Spleen (tissue), 11 donors: Measurements from ENCODE around the gene OLA1. TPM values are rescaled to one million over a fixed set of nuclear protein-coding genes. Genes with fewer than 3 reads are reported as not detected.

ENCODE experiments used
- DNase-seq: peaks from one replicate; pipeline ENCODE4 v3.0.0-alpha.2; 2020
- H3K27ac ChIP-seq, 8 donors: fragments of 200-600 bp; sonication (generic) in 7 of 8; 1 replicate in 4 of 8; 2 replicates in 4 of 8; pipeline versions ENCODE4 v1.5.0 to v1.8.0; 2016 to 2021; ENCODE audit warnings: inconsistent platforms in 4 of 8, mild to moderate bottlenecking in 4 of 8, moderate library complexity in 1 of 8
- H3K27me3 ChIP-seq, 7 donors: fragments of 200-600 bp; sonication (generic) in 6 of 7; replicated peaks in 1 of 7; 1 replicate in 4 of 7; 2 replicates in 3 of 7; pipeline versions ENCODE4 v1.5.0 to v1.8.0; 2016 to 2021; ENCODE audit warnings: inconsistent platforms in 3 of 7, mild to moderate bottlenecking in 1 of 7
- H3K36me3 ChIP-seq, 6 donors: fragments of 200-600 bp; sonication (generic) in 5 of 6; 1 replicate in 4 of 6; 2 replicates in 2 of 6; pipeline versions ENCODE4 v1.5.0 to v1.8.0; 2016 to 2021; ENCODE audit warnings: inconsistent platforms in 2 of 6
- H3K4me1 ChIP-seq, 6 donors: fragments of 200-600 bp; sonication (generic) in 5 of 6; 1 replicate in 3 of 6; 2 replicates in 3 of 6; pipeline versions ENCODE4 v1.5.0 to v1.8.0; 2016 to 2021; ENCODE audit warnings: inconsistent platforms in 3 of 6
- H3K4me3 ChIP-seq, 8 donors: fragments of 200-600 bp; sonication (generic) in 7 of 8; 1 replicate in 4 of 8; 2 replicates in 4 of 8; pipeline versions ENCODE4 v1.5.0 to v1.8.0; 2016 to 2021; ENCODE audit warnings: inconsistent platforms in 4 of 8, mild to moderate bottlenecking in 4 of 8, moderate library complexity in 2 of 8
- H3K9me3 ChIP-seq, 8 donors: fragments of 200-600 bp; sonication (generic) in 7 of 8; 1 replicate in 4 of 8; 2 replicates in 4 of 8; pipeline versions ENCODE4 v1.5.0 to v1.8.0; 2016 to 2021; ENCODE audit warnings: inconsistent platforms in 4 of 8
- CTCF ChIP-seq, 11 experiments: fragments of 200-600 bp in 7 of 11; fragments of 450-650 bp in 4 of 11; sonication (generic) in 4 of 11; IDR thresholded peaks in 8 of 11; conservative IDR thresholded peaks in 3 of 11; 1 replicate in 7 of 11; 2 replicates in 4 of 11; pipeline versions ENCODE4 v1.4.0 to v1.8.0; 2016 to 2021; ENCODE audit warnings: antibody characterized with exemption in 11 of 11, inconsistent platforms in 4 of 11, mild to moderate bottlenecking in 1 of 11
- POLR2A ChIP-seq, 3 donors: fragments of 450-650 bp; IDR thresholded peaks; one replicate each; pipeline ENCODE4 v1.5.1; 2017; ENCODE audit warnings: antibody characterized with exemption in 3 of 3, mild to moderate bottlenecking in 1 of 3
- POLR2AphosphoS5 ChIP-seq, 3 donors: sonication (generic); formaldehyde crosslinking; IDR thresholded peaks; one replicate each; pipeline ENCODE4 v1.5.1; 2017; ENCODE audit warnings: antibody characterized with exemption in 3 of 3
- WGBS, 5 donors: extraction: QIAGEN DNeasy Blood & Tissue Kit in 3 of 5; methylation state at CpG; one replicate each; pipeline versions ENCODE4 v1.1.5 to v1.1.7; 2013 to 2018; 5-methylcytosine and 5-hydroxymethylcytosine counted together
- intact Hi-C: fragments of 100-400 bp; cut with DNase I; formaldehyde crosslinking; loops from one replicate; pipeline ENCODE4 v1.15.0; 2023; ENCODE audit warnings: low total_unique reads
- polyA plus RNA-seq, 3 donors: library from polyadenylated mRNA; stranded (reverse); fragments of 200-250 nt; gene quantifications; one replicate each; pipeline ENCODE4 v1.2.1, GENCODE V29; 2013
- total RNA-seq, 7 donors: library from RNA; depleted of rRNA in 3 of 7; stranded (reverse); fragments of >200 nt in 3 of 7; fragmentation: NEBNext Ultra II Directional in 4 of 7; extraction: Animal tissue kit (Norgen Biotek cat#: 25700) in 4 of 7; gene quantifications; one replicate each; pipeline versions ENCODE4 v1.1.0 to v1.2.1, GENCODE V29; 2016 to 2021
- donor health status: healthy with polysubstance abuse.
- donor health status: DM: no; HTN: no; CAD: no; lungs with moderate emphysema.
- donor health status: DM: no; HTN: no; CAD: no.
- donor health status: Bipolar disorder and iron deficiency.
- donor health status: healthy.
- donor health status: DM: no; HTN: no; CAD: no.
- donor health status: DM: yes; HTN: yes; CAD: no.

Gene OLA1
- total and polyA plus RNA-seq, 10 donors, result 35.0 to 66.0 (median 42.0) TPM

- H3K4me3 ChIP-seq, result no peak overlapping the region
- no peaks in the 10 kb centered on the region for H3K9me3 ChIP-seq
- H3K4me1 ChIP-seq, result peaks cover 0 to 9% (median 1%) of the 10 kb centered on the region in 6 donors
- 94 to 96% (median 96%) methylated on average over 4 of the region's 4 CpGs for WGBS, 5 donors
- H3K27me3 ChIP-seq, result no peaks in the 10 kb centered on the region
- H3K36me3 ChIP-seq, result peaks cover 0 to 18% (median 0%) of the 10 kb centered on the region in 6 donors
- no peak overlapping the region for H3K27ac ChIP-seq
- DNase-seq, result no peak
- TF ChIP-seq CTCF (IDR thresholded peaks at IDR 0.05 in 8 of 11, conservative IDR thresholded peaks at IDR 0.05 in 3 of 11), result no peak
- TF ChIP-seq POLR2A (IDR thresholded peaks at IDR 0.05), result no peak
- TF ChIP-seq POLR2AphosphoS5 (IDR thresholded peaks at IDR 0.05), result no peak
- intact Hi-C loops, result no loop called here
Observed at GRCh38 chr2:174074831-174075230, 173.5 kb downstream of the OLA1 start.

DNA sequence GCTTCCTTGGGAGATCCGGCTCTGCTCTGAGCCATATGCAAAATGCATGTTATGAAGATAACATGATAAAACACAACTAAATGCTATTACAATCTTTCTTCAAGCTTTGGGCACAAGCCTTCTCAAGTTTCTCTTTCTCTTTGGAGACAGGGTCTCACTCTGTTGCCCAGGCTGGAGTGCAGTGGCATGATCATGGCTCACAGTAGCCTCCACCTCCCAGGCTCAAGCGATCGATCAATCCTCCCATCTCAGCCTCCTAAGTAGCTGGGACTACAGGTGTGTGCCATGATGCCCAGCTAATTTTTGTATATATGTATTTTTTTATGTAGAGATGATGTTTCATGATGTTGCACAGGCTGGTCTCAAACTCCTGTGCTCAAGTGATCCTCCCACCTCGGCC, 175.5 kb downstream of the OLA1 start:
- no peak for DNase-seq
- H3K27me3 ChIP-seq, result no peaks in the 10 kb centered on the region
- H3K4me1 ChIP-seq, result peaks cover 0 to 9% (median 1%) of the 10 kb centered on the region in 6 donors
- H3K36me3 ChIP-seq, result peaks cover 0 to 18% (median 0%) of the 10 kb centered on the region in 6 donors
- H3K4me3 ChIP-seq, result no peak overlapping the region
- no peak for TF ChIP-seq POLR2AphosphoS5 (IDR thresholded peaks at IDR 0.05)
- no peak for TF ChIP-seq CTCF (IDR thresholded peaks at IDR 0.05 in 8 of 11, conservative IDR thresholded peaks at IDR 0.05 in 3 of 11)
- TF ChIP-seq POLR2A (IDR thresholded peaks at IDR 0.05), result no peak
- no peaks in the 10 kb centered on the region for H3K9me3 ChIP-seq
- intact Hi-C loops, result no loop called here
- WGBS, 5 donors, result 95 to 99% (median 98%) methylated on average over 4 of the region's 4 CpGs
- no peak overlapping the region for H3K27ac ChIP-seq

DNA sequence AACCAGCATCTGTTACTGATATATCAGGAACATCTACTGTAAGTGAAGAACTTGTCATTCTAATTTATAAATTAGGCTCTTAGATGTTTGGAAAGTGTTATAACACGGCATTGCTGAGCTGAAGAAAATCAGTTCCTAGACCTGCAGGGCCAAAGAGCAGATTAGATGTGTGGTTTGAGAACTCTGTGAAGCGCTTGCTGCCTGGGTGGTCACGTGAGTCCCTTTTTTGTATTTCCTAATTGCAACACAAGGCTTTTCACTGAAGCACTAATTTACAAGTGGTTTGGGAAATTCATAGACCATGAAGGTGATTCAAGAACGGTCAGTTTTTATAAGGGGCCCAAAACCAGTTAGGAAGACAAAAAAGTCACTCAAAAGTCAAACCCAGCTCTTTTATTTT, 176.3 kb downstream of the OLA1 start:
- peaks cover 0 to 18% (median 0%) of the 10 kb centered on the region in 6 donors for H3K36me3 ChIP-seq
- no peak for DNase-seq
- intact Hi-C loops, result no loop called here
- no peak overlapping the region for H3K27ac ChIP-seq
- no peaks in the 10 kb centered on the region for H3K9me3 ChIP-seq
- peaks cover 0 to 9% (median 1%) of the 10 kb centered on the region in 6 donors for H3K4me1 ChIP-seq
- no peak overlapping the region for H3K4me3 ChIP-seq
- TF ChIP-seq POLR2AphosphoS5 (IDR thresholded peaks at IDR 0.05), result no peak
- H3K27me3 ChIP-seq, result peaks cover 0 to 7% (median 0%) of the 10 kb centered on the region in 7 donors
- WGBS, 5 donors, result 42 to 63% (median 48%) methylated on average over 4 of the region's 4 CpGs

DNA sequence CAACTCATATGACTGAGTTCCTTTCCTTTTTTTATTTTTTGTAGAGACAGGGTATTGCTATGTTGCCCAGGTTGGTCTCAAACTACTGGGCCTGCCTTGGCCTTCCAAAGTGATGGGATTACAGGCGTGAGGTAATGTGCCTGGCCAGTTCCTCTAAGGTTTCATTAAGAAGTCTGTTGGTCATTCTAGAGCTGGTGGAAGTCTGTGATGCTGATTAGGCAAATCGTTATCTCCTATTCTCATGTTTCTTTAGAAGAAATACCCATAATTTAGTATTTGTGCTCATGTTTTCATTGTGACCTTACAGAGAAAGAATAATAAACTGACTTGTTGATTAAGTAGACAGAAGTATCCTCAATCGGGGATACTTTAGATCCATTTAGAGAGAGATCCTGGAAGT, 177.0 kb downstream of the OLA1 start:
- H3K9me3 ChIP-seq, result no peaks in the 10 kb centered on the region
- H3K36me3 ChIP-seq, result peaks cover 0 to 18% (median 0%) of the 10 kb centered on the region in 6 donors
- H3K27me3 ChIP-seq, result peaks cover 0 to 12% (median 0%) of the 10 kb centered on the region in 7 donors
- intact Hi-C loops, result no loop called here
- 87 to 96% (median 93%) methylated on average over 3 of the region's 3 CpGs for WGBS, 5 donors
- H3K27ac ChIP-seq, result no peak overlapping the region
- no peak overlapping the region for H3K4me3 ChIP-seq
- no peak for DNase-seq
- TF ChIP-seq POLR2A (IDR thresholded peaks at IDR 0.05), result no peak
- no peak for TF ChIP-seq CTCF (IDR thresholded peaks at IDR 0.05 in 8 of 11, conservative IDR thresholded peaks at IDR 0.05 in 3 of 11)
- no peak for TF ChIP-seq POLR2AphosphoS5 (IDR thresholded peaks at IDR 0.05)
- peaks cover 0 to 9% (median 1%) of the 10 kb centered on the region in 6 donors for H3K4me1 ChIP-seq

DNA sequence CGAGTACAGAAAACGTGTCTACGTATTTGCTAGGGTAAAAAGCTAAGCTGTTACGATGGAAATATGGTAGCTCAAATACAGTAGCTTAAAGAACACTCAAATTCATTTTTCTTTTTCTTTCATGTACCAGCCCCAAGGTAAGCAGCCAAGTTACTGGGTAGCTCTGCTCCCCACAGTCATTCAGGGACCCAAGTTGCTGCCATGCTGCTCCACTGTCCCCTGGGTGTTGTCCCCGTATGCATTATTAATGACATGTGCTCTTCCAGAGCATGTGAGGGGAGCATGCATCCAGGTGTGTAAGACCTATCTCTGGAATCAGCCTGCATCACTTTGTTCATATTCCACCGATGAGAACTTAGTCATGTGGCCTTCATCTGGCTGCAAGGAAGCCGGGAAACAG, 178.1 kb downstream of the OLA1 start:
- DNase-seq, result no peak
- Histone ChIP-seq H3K4me1 (peaks cover 0 to 9% (median 1%) of the 10 kb centered on the region in 6 donors), H3K4me3 (no peak overlapping the region), H3K27ac (no peak overlapping the region), H3K27me3 (peaks cover 0 to 12% (median 0%) of the 10 kb centered on the region in 7 donors), H3K9me3 (no peaks in the 10 kb centered on the region), H3K36me3 (peaks cover 0 to 18% (median 0%) of the 10 kb centered on the region in 6 donors)
- TF ChIP-seq CTCF (IDR thresholded peaks at IDR 0.05 in 8 of 11, conservative IDR thresholded peaks at IDR 0.05 in 3 of 11) (no peak), POLR2AphosphoS5 (IDR thresholded peaks at IDR 0.05) (no peak), POLR2A (IDR thresholded peaks at IDR 0.05) (no peak)
- intact Hi-C loops, result no loop called here
- WGBS, 5 donors, result 76 to 94% (median 93%) methylated on average over 7 of the region's 7 CpGs
